Kidney (tissue), 14 donors: ENCODE results near the gene DST. TPM values are rescaled to one million over a fixed set of nuclear protein-coding genes. Genes with fewer than 3 reads are reported as not detected.

Source experiments
- DNase-seq, 5 donors: peaks; one replicate each; pipeline ENCODE4 v3.0.0-alpha.2; 2013 to 2020
- FAIRE-seq: peaks from 2 replicates; lab custom pipeline; 2012; peaks lifted over from hg19 to GRCh38; lab: Jason Lieb, UNC
- H3K27ac ChIP-seq, 2 donors: one replicate each; pipeline ENCODE4 v1.7.0; 2013; ENCODE audit warnings: low read depth in 2 of 2, low read length in 2 of 2, inconsistent platforms in 1 of 2
- H3K27me3 ChIP-seq: one replicate; pipeline ENCODE4 v1.7.1; 2013; ENCODE audit warnings: low read length, inconsistent platforms; ENCODE audit not compliant: control insufficient read depth, insufficient read depth
- H3K36me3 ChIP-seq, 3 donors: one replicate each; pipeline versions ENCODE4 v1.7.0 to v1.7.1; 2013; ENCODE audit warnings: low read length in 3 of 3, control low read depth in 1 of 3, inconsistent platforms in 1 of 3; ENCODE audit not compliant: insufficient read depth in 3 of 3, control insufficient read depth in 2 of 3
- H3K4me1 ChIP-seq, 3 donors: one replicate each; pipeline versions ENCODE4 v1.7.0 to v1.7.1; 2013; ENCODE audit warnings: low read length in 3 of 3, inconsistent platforms in 1 of 3, low read depth in 1 of 3; ENCODE audit not compliant: control insufficient read depth in 2 of 3, insufficient read depth in 2 of 3
- H3K4me3 ChIP-seq, 3 donors: one replicate each; pipeline versions ENCODE4 v1.7.0 to v1.8.1; 2013; ENCODE audit warnings: low read length in 3 of 3, control low read depth in 1 of 3, inconsistent platforms in 1 of 3
- H3K9ac ChIP-seq, 3 donors: one replicate each; pipeline versions ENCODE4 v1.7.0 to v1.7.1; 2013; ENCODE audit warnings: low read length in 3 of 3, control low read depth in 1 of 3, inconsistent platforms in 1 of 3
- H3K9me3 ChIP-seq, 3 donors: one replicate each; pipeline versions ENCODE4 v1.7.0 to v1.7.1; 2013; ENCODE audit warnings: low read length in 3 of 3, control low read depth in 1 of 3, inconsistent platforms in 1 of 3; ENCODE audit not compliant: control insufficient read depth in 2 of 3, insufficient read depth in 1 of 3
- CTCF ChIP-seq: IDR thresholded peaks from 3 replicates; pipeline ENCODE4 v1.5.1; 2012; ENCODE audit warnings: mild to moderate bottlenecking, moderate library complexity, borderline replicate concordance; ENCODE audit not compliant: insufficient read depth; ENCODE audit errors: extremely low read depth
- intact Hi-C: fragments of 100-400 bp; cut with DNase I; formaldehyde crosslinking; loops from one replicate; pipeline ENCODE4 v1.11.1; 2022
- polyA plus RNA-seq: library from polyadenylated mRNA; stranded (reverse); fragments of 350-450 nt; fragmentation: Illumina TruSeq; extraction: RNeasy Lipid Tissue Mini Kit (QIAGEN cat#74804); gene quantifications from one replicate; pipeline ENCODE4 v1.2.3, GENCODE V29; 2014; ENCODE audit warnings: low read depth, low replicate concordance; ENCODE audit not compliant: insufficient read depth
- total RNA-seq: library from RNA; stranded (reverse); fragmentation: NEBNext Ultra II Directional; extraction: Animal tissue kit (Norgen Biotek cat#: 25700); gene quantifications from one replicate; pipeline ENCODE4 v1.2.1, GENCODE V29; 2021
- donor health status: control.
- donor health status: control.
- donor health status: control.
- donor health status: control.
- donor health status: control.
- donor health status: DM: yes; HTN: yes; CAD: no.
- donor health status: Normal renal cell carcinoma (clear cell type).

The DST gene
- total and polyA plus RNA-seq, 2 donors from 2014 or later = 68.2 to 259 TPM

GRCh38 chr6:56507517-56507916 is 135.2 kb downstream of the DST start:
- Histone ChIP-seq H3K27me3 (no peaks in the 10 kb centered on the region), H3K9me3 (no peaks in the 10 kb centered on the region), H3K36me3 (peaks cover 13 to 23% (median 14%) of the 10 kb centered on the region in 3 donors), H3K4me3 (no peak overlapping the region), H3K27ac (no peak overlapping the region), H3K4me1 (no peaks in the 10 kb centered on the region), H3K9ac (no peak overlapping the region)
- no peak for TF ChIP-seq CTCF
- DNase-seq (no peak), FAIRE-seq (no peak)
- intact Hi-C loops = no loop called here

- Histone ChIP-seq H3K36me3 (peaks cover 12 to 23% (median 14%) of the 10 kb centered on the region in 3 donors), H3K9ac (no peak overlapping the region), H3K27ac (no peak overlapping the region), H3K4me3 (no peak overlapping the region), H3K4me1 (no peaks in the 10 kb centered on the region), H3K9me3 (no peaks in the 10 kb centered on the region), H3K27me3 (no peaks in the 10 kb centered on the region)
- DNase-seq (no peak), FAIRE-seq (peak; percentile 64)
- no peak for TF ChIP-seq CTCF
- intact Hi-C loops = no loop called here
Measured at GRCh38 chr6:56505512-56506260, 137.0 kb downstream of the DST start.

- no peak overlapping the region for H3K27ac ChIP-seq
- DNase-seq = no peak
- H3K9me3 ChIP-seq = no peaks in the 10 kb centered on the region
- FAIRE-seq = no peak
- no peak overlapping the region for H3K4me3 ChIP-seq
- no peaks in the 10 kb centered on the region for H3K4me1 ChIP-seq
- TF ChIP-seq CTCF = no peak
- peaks cover 3 to 15% (median 8%) of the 10 kb centered on the region in 3 donors for H3K36me3 ChIP-seq
- no peak overlapping the region for H3K9ac ChIP-seq
- H3K27me3 ChIP-seq = no peaks in the 10 kb centered on the region
- intact Hi-C loops = no loop called here
Measured at GRCh38 chr6:56501993-56502392, 140.7 kb downstream of the DST start.
